GM12801 (cell line): ENCODE measurements around the gene GRK7.

Experiments
- CTCF ChIP-seq: IDR thresholded peaks from one replicate; pipeline ENCODE4 v1.5.1; 2011; ENCODE audit warnings: control low read depth; ENCODE audit not compliant: insufficient read length; ENCODE audit errors: extremely low read depth

Gene GRK7

GRCh38 chr3:141763088-141763750 lies at the start of gene GRK7:
GRK7 (plus strand) TSS chr3:141763408; CDS start chr3:141778285, 14,877 bp downstream.
- no peak for TF ChIP-seq CTCF

- TF ChIP-seq CTCF = no peak
Measured at GRCh38 chr3:141714671-141715070, 48.5 kb upstream of the GRK7 start.

- TF ChIP-seq CTCF = no peak
Measured at GRCh38 chr3:141722081-141722480, 41.1 kb upstream of the GRK7 start.

GRCh38 chr3:141722648-141723047 lies 40.6 kb upstream of the GRK7 start:
- no peak for TF ChIP-seq CTCF

GRCh38 chr3:141723255-141723654 lies 40.0 kb upstream of the GRK7 start:
- TF ChIP-seq CTCF = no peak

- TF ChIP-seq CTCF = no peak
Measured at GRCh38 chr3:141724186-141724585, 39.0 kb upstream of the GRK7 start.

- TF ChIP-seq CTCF = no peak
Measured at GRCh38 chr3:141725036-141725435, 38.2 kb upstream of the GRK7 start.
